Vagina (tissue), 2 donors: ENCODE data around the gene CCR6.

Source experiments
- CTCF ChIP-seq, 3 experiments: fragments of 450-650 bp in 2 of 3; fragments of 200-600 bp in 1 of 3; sonication (generic) in 1 of 3; IDR thresholded peaks; one replicate each; pipeline ENCODE4 v1.5.1; 2017 to 2019; ENCODE audit warnings: antibody characterized with exemption in 3 of 3, mild to moderate bottlenecking in 2 of 3, moderate library complexity in 2 of 3
- POLR2A ChIP-seq, 2 donors: fragments of 450-650 bp; IDR thresholded peaks; one replicate each; pipeline ENCODE4 v1.6.1; 2017; ENCODE audit warnings: antibody characterized with exemption in 2 of 2, mild to moderate bottlenecking in 2 of 2, moderate library complexity in 2 of 2
- POLR2AphosphoS5 ChIP-seq, 2 donors: sonication (generic); formaldehyde crosslinking; IDR thresholded peaks; one replicate each; pipeline ENCODE4 v1.9.0; 2017; ENCODE audit warnings: antibody characterized with exemption in 2 of 2, mild to moderate bottlenecking in 2 of 2, low read depth in 1 of 2; ENCODE audit not compliant: insufficient read depth in 1 of 2

- TF ChIP-seq CTCF (IDR thresholded peaks at IDR 0.05) (no peak), POLR2A (IDR thresholded peaks at IDR 0.05) (no peak), POLR2AphosphoS5 (IDR thresholded peaks at IDR 0.05; ENCODE audit: insufficient read depth in 1 of 2, low read depth in 1 of 2) (no peak)
Measured at GRCh38 chr6:167152862-167153261, 30.0 kb downstream of the CCR6 start.
